Activated naive CD4-positive, alpha-beta T cell treated with anti-CD3 and anti-CD28 coated beads for 36 hours (primary cell): ENCODE results near the gene FHIT. TPM values are rescaled to one million over a fixed set of nuclear protein-coding genes. Genes with fewer than 3 reads are reported as not detected.

Experiments
- CTCF ChIA-PET: fragments of 350-600 bp; sonication (Branson Sonifier 250); formaldehyde crosslinking; loops from one replicate; lab custom pipeline; 2021; ENCODE audit warnings: antibody characterized with exemption; lab: Charles Lee
- DNase-seq: peaks from one replicate; pipeline ENCODE4 v3.0.0-alpha.2; 2020
- H3K27ac Mint-ChIP-seq: one replicate; pipeline ENCODE4 v1.8.0; 2021; ENCODE audit warnings: mild to moderate bottlenecking, mixed read lengths
- H3K27me3 Mint-ChIP-seq: one replicate; pipeline ENCODE4 v1.8.0; 2021; ENCODE audit warnings: low read depth, mixed read lengths
- H3K36me3 Mint-ChIP-seq: one replicate; pipeline ENCODE4 v1.8.0; 2021; ENCODE audit warnings: low read depth, mixed read lengths
- H3K4me1 Mint-ChIP-seq: one replicate; pipeline ENCODE4 v1.8.0; 2021; ENCODE audit warnings: low read depth, mixed read lengths
- H3K4me3 Mint-ChIP-seq: one replicate; pipeline ENCODE4 v1.8.0; 2021; ENCODE audit warnings: mild to moderate bottlenecking, moderate library complexity, mixed read lengths
- H3K9me3 Mint-ChIP-seq: one replicate; pipeline ENCODE4 v1.8.0; 2021; ENCODE audit warnings: mixed read lengths
- intact Hi-C: fragments of 100-400 bp; cut with micrococcal nuclease; formaldehyde crosslinking; loops from one replicate; pipeline ENCODE4 v1.15.1; 2023
- total RNA-seq, 2 experiments: library from RNA; stranded (reverse); gene quantifications; one replicate each; pipeline ENCODE4 v1.2.3, GENCODE V29; 2021

Gene FHIT
- total RNA-seq, 2 experiments from 2014 or later, result 20.2 to 22.7 TPM

DNA sequence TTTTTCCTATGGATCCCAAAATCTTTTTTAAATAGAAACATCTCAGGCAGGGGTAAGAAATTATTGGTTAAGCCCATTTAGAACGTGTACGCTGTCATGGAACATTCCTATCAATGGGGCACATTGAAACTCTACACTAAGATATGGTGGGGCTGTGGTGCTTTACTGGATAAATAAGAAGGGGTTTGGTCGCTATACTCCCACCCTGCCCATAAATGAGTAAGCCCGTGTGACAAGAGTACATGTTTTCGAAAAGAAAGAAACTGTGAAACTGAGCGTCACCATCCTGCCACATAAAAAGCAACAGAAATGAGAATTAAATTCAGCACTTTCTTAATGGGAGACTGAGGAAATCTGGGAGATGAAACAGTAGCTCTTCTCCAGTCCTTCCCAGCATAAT is 1271.7 kb downstream of the FHIT start:
- Mint-ChIP-seq H3K27me3 (no peaks in the 10 kb centered on the region), H3K9me3 (no peaks in the 10 kb centered on the region), H3K36me3 (peaks cover 11% of the 10 kb centered on the region), H3K27ac (peak overlapping the region; percentile 94), H3K4me1 (peaks cover 83% of the 10 kb centered on the region), H3K4me3 (peak overlapping the region; percentile 39)
- intact Hi-C loops, result loop anchor here (1.0 to 5.0 kb wide), 4 partner anchors 38 to 222 kb away; no protein-coding TSS in a partner anchor
- CTCF ChIA-PET, result interaction anchor here (1.1 to 2.0 kb wide), 3 partner anchors 10 to 45 kb away, joined by 3 to 6 read pairs (median 4); no protein-coding TSS in a partner anchor
- DNase-seq, result peak; percentile 59

DNA sequence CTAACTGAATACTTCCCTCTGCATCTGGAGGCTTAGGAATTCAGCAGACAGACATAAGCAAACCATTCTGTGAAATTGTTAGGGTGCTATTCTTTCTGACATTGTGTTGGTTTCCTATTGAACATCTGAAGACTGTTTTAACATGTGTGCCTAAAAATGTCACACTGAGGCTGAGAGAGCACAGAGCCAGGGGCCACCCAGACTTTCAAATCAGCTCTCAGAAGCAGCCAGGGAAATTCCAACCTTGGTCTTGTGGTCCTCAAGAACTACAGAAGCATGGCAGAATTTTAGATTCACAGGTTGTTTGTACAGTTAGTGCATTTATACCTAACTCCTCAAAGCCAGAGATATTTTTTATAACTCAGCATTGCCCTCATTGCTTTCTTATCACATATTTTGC is 1272.3 kb downstream of the FHIT start:
- CTCF ChIA-PET, result no interaction called here
- peak overlapping the region; percentile 39 for H3K4me3 Mint-ChIP-seq
- H3K27ac Mint-ChIP-seq, result peak overlapping the region; percentile 94
- no peaks in the 10 kb centered on the region for H3K27me3 Mint-ChIP-seq
- intact Hi-C loops, result loop anchor here (1.0 to 5.0 kb wide), 4 partner anchors 38 to 222 kb away; no protein-coding TSS in a partner anchor
- H3K4me1 Mint-ChIP-seq, result peaks cover 83% of the 10 kb centered on the region
- DNase-seq, result peak; percentile 75
- H3K9me3 Mint-ChIP-seq, result no peaks in the 10 kb centered on the region
- H3K36me3 Mint-ChIP-seq, result peaks cover 8% of the 10 kb centered on the region

DNA sequence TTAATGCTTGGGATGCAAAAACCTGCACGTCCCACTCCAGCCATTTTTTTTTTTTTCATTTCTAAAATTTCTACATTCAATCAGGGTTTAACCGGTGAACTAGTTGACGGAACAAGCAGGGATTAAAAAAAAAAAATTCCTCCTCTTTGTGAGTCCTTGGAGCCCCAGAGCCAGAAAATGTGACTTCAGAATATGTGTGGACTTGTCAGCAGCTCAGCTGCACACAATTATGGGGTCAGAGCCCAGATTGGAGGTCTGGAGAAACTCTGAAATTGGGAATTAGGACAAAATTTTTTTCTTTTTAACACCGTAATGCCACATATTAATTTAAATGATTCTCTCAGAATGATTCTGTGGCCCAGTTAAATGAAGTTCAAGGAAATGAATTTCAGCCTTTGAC is 1280.5 kb downstream of the FHIT start:
- Mint-ChIP-seq H3K4me1 (peaks cover 43% of the 10 kb centered on the region), H3K36me3 (peaks cover 16% of the 10 kb centered on the region), H3K27ac (no peak overlapping the region), H3K27me3 (no peaks in the 10 kb centered on the region), H3K4me3 (no peak overlapping the region), H3K9me3 (no peaks in the 10 kb centered on the region)
- no peak for DNase-seq
- CTCF ChIA-PET, result no interaction called here
- intact Hi-C loops, result no loop called here

DNA sequence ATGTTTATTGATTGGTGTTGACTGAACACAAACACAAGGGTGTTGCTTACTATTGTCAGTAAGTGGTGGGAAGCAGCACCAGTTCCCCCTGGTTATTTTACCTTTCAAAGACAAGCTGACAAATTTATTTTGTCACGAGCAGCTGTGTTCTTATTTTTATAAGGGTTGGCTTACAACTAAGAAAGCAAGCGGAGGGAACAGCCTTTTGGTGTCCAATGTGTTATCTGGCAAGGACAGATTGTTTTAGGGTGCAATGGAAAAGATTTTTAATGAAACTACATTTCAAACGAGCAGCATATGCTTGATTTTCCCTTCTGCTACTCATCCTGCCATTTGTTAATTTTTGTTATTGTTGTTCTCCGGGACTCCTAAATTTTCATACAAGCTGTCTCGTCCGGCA is 1280.9 kb downstream of the FHIT start:
- Mint-ChIP-seq H3K9me3 (no peaks in the 10 kb centered on the region), H3K4me3 (no peak overlapping the region), H3K4me1 (peaks cover 40% of the 10 kb centered on the region), H3K36me3 (peaks cover 16% of the 10 kb centered on the region), H3K27ac (no peak overlapping the region), H3K27me3 (no peaks in the 10 kb centered on the region)
- CTCF ChIA-PET, result no interaction called here
- intact Hi-C loops, result no loop called here
- no peak for DNase-seq

- Mint-ChIP-seq H3K4me3 (no peak overlapping the region), H3K27ac (no peak overlapping the region)
Measured at GRCh38 chr3:59968513-59969045, 1282.7 kb downstream of the FHIT start.

DNA sequence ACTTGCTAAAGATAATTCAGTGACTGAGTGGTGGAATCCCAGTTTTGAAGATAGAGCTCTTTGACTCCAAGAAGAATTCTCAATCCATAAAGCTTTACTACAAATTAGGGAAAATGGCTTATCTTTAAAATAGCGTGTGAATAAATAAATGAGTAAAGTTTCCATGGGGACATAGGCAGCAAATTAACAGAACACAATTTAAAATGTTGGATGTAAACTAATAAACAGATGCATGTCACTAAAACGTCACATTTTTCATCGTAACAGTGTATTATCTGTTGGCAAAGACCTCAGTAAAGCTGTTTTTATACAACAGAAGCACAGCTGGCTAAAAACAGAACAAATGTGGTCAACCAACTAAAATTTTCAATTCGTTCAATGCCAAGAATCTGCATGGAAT is 1287.6 kb downstream of the FHIT start:
- Mint-ChIP-seq H3K27ac (no peak overlapping the region), H3K36me3 (peaks cover 23% of the 10 kb centered on the region), H3K27me3 (no peaks in the 10 kb centered on the region), H3K4me1 (peaks cover 44% of the 10 kb centered on the region), H3K9me3 (peaks cover 4% of the 10 kb centered on the region), H3K4me3 (no peak overlapping the region)
- no peak for DNase-seq
- intact Hi-C loops, result no loop called here
- CTCF ChIA-PET, result no interaction called here

More at GRCh38 chr3:59968513-59969045, 1282.7 kb downstream of the FHIT start:
- CTCF ChIA-PET, result interaction anchor here (1.2 kb wide), 1 partner anchor 14 kb away, joined by 3 read pairs; no protein-coding TSS in a partner anchor
- no peaks in the 10 kb centered on the region for H3K27me3 Mint-ChIP-seq
- intact Hi-C loops, result no loop called here
- DNase-seq, result no peak
- no peaks in the 10 kb centered on the region for H3K9me3 Mint-ChIP-seq
- peaks cover 32% of the 10 kb centered on the region for H3K4me1 Mint-ChIP-seq
- peaks cover 16% of the 10 kb centered on the region for H3K36me3 Mint-ChIP-seq

DNA sequence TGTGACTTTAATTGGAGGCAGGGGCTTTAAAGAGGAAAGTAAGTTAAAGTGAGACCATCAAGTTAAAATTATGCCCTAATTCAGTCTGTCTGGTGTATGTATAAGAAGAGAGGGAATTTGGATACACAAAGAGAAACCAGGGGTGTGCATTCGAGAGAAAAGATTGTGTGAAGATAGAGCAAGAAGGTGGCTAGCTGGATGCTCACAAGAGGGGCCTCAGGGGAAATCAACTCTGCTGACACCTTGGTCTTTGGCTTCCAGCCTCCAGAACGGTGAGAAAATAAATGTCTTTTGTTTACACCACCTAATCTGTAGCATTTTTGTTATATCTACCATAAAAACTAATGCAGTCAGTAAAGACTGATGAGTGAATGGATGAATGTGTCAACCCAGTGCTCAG is 1294.1 kb downstream of the FHIT start:
- CTCF ChIA-PET, result interaction anchor here (1.6 kb wide), 1 partner anchor 9 kb away, joined by 3 read pairs; no protein-coding TSS in a partner anchor
- H3K36me3 Mint-ChIP-seq, result peaks cover 40% of the 10 kb centered on the region
- no peaks in the 10 kb centered on the region for H3K27me3 Mint-ChIP-seq
- no peak overlapping the region for H3K4me3 Mint-ChIP-seq
- intact Hi-C loops, result no loop called here
- H3K27ac Mint-ChIP-seq, result no peak overlapping the region
- peaks cover 4% of the 10 kb centered on the region for H3K9me3 Mint-ChIP-seq
- DNase-seq, result no peak
- H3K4me1 Mint-ChIP-seq, result peaks cover 71% of the 10 kb centered on the region

GRCh38 chr3:59953104-59953503 is 1298.1 kb downstream of the FHIT start:
- Mint-ChIP-seq H3K27ac (no peak overlapping the region), H3K27me3 (no peaks in the 10 kb centered on the region), H3K36me3 (peaks cover 43% of the 10 kb centered on the region)

GRCh38 chr3:59949311-59949710 is 1301.9 kb downstream of the FHIT start:
- intact Hi-C loops, result no loop called here
- no peaks in the 10 kb centered on the region for H3K27me3 Mint-ChIP-seq
- peaks cover 45% of the 10 kb centered on the region for H3K4me1 Mint-ChIP-seq
- H3K27ac Mint-ChIP-seq, result no peak overlapping the region
- H3K36me3 Mint-ChIP-seq, result peaks cover 33% of the 10 kb centered on the region
- H3K4me3 Mint-ChIP-seq, result no peak overlapping the region
- no peak for DNase-seq
- CTCF ChIA-PET, result no interaction called here
- H3K9me3 Mint-ChIP-seq, result peaks cover 10% of the 10 kb centered on the region

More at GRCh38 chr3:59953104-59953503, 1298.1 kb downstream of the FHIT start:
- peaks cover 61% of the 10 kb centered on the region for H3K4me1 Mint-ChIP-seq
- CTCF ChIA-PET, result interaction anchor here (1.2 kb wide), 1 partner anchor 14 kb away, joined by 4 read pairs; no protein-coding TSS in a partner anchor
- intact Hi-C loops, result no loop called here
- no peaks in the 10 kb centered on the region for H3K9me3 Mint-ChIP-seq
- DNase-seq, result no peak
- no peak overlapping the region for H3K4me3 Mint-ChIP-seq

- Mint-ChIP-seq H3K27me3 (no peaks in the 10 kb centered on the region), H3K4me3 (no peak overlapping the region), H3K4me1 (peaks cover 39% of the 10 kb centered on the region), H3K36me3 (peaks cover 16% of the 10 kb centered on the region), H3K9me3 (peaks cover 10% of the 10 kb centered on the region), H3K27ac (no peak overlapping the region)
- intact Hi-C loops, result no loop called here
- CTCF ChIA-PET, result no interaction called here
- no peak for DNase-seq
Measured at GRCh38 chr3:59946401-59946800, 1304.9 kb downstream of the FHIT start.

DNA sequence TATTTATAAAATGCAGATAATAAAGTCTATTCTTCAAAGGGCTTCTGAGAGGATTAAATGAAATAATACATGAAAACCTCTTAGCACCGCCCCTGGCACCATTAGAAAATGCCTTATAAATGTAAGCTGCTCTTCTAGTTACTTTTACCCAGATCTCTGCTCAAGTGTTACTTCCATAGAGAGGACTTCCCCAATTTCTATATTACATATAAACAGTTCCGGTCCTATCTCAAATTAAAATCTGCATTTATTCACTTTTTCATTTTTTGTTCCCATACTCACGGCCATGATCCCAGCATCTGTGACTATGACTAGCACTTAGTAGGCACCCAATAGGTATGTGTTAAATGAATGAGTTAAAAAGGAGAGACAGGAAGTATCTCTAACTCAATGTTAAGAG is 1310.5 kb downstream of the FHIT start:
- H3K36me3 Mint-ChIP-seq, result peaks cover 1% of the 10 kb centered on the region
- peaks cover 10% of the 10 kb centered on the region for H3K9me3 Mint-ChIP-seq
- no peak overlapping the region for H3K4me3 Mint-ChIP-seq
- no peaks in the 10 kb centered on the region for H3K27me3 Mint-ChIP-seq
- no peak overlapping the region for H3K27ac Mint-ChIP-seq
- CTCF ChIA-PET, result interaction anchor here (0.6 to 1.5 kb wide), 2 partner anchors 70 to 288 kb away, joined by 5 read pairs; no protein-coding TSS in a partner anchor
- intact Hi-C loops, result no loop called here
- peaks cover 61% of the 10 kb centered on the region for H3K4me1 Mint-ChIP-seq
- no peak for DNase-seq

GRCh38 chr3:59939826-59940426 is 1311.3 kb downstream of the FHIT start:
- CTCF ChIA-PET, result interaction anchor here (0.6 to 1.5 kb wide), 2 partner anchors 71 to 287 kb away, joined by 5 read pairs; no protein-coding TSS in a partner anchor
- Mint-ChIP-seq H3K27ac (no peak overlapping the region), H3K27me3 (no peaks in the 10 kb centered on the region), H3K4me3 (no peak overlapping the region), H3K36me3 (no peaks in the 10 kb centered on the region), H3K4me1 (peaks cover 69% of the 10 kb centered on the region), H3K9me3 (peaks cover 4% of the 10 kb centered on the region)
- DNase-seq, result no peak
- intact Hi-C loops, result loop anchor here (5.0 to 10.0 kb wide), 2 partner anchors 553 to 1315 kb away; partner anchors contain the start of gene FHIT
